ENCODE data around the gene PIGU.

PIGU gene

DNA sequence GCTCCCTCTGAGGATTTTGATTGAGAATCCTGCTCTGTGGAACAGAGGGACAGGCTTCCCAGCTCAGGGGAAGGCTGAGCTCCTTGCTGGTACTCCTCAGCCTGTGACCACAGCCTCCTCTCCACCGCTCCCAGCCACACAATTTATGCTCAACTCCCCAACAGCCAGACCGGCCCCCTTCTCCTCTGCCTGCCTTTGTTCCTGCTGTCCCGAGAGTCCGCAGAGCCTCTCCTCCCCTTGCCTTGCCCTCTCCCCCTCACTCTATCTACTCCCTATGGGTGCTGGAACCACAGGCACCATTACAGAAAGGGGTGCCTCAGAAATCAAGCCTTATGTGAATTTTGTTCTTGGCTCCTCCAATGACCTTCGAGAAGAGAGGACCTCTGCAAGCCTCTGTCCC lies 102.5 kb downstream of the PIGU start:
- Histone ChIP-seq H3K27ac (replicated peaks) (no peak overlapping the region), H3K4me3 (replicated peaks; ENCODE audit: insufficient read depth, low read length) (no peak overlapping the region)
- TF ChIP-seq POLR2AphosphoS5 (IDR thresholded peaks at IDR 0.05; ENCODE audit: low read depth) = no peak
- TF ChIP-seq SPI1 (IDR thresholded peaks at IDR 0.05; ENCODE audit: borderline replicate concordance, low read depth) = no peak
- TF ChIP-seq GABPA (IDR thresholded peaks at IDR 0.05; ENCODE audit: low read depth) = no peak
- TF ChIP-seq, protein P1, sequence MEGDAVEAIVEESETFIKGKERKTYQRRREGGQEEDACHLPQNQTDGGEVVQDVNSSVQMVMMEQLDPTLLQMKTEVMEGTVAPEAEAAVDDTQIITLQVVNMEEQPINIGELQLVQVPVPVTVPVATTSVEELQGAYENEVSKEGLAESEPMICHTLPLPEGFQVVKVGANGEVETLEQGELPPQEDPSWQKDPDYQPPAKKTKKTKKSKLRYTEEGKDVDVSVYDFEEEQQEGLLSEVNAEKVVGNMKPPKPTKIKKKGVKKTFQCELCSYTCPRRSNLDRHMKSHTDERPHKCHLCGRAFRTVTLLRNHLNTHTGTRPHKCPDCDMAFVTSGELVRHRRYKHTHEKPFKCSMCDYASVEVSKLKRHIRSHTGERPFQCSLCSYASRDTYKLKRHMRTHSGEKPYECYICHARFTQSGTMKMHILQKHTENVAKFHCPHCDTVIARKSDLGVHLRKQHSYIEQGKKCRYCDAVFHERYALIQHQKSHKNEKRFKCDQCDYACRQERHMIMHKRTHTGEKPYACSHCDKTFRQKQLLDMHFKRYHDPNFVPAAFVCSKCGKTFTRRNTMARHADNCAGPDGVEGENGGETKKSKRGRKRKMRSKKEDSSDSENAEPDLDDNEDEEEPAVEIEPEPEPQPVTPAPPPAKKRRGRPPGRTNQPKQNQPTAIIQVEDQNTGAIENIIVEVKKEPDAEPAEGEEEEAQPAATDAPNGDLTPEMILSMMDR (IDR thresholded peaks at IDR 0.05; ENCODE audit: insufficient read depth, low read length) = no peak
- TF ChIP-seq, protein P2, sequence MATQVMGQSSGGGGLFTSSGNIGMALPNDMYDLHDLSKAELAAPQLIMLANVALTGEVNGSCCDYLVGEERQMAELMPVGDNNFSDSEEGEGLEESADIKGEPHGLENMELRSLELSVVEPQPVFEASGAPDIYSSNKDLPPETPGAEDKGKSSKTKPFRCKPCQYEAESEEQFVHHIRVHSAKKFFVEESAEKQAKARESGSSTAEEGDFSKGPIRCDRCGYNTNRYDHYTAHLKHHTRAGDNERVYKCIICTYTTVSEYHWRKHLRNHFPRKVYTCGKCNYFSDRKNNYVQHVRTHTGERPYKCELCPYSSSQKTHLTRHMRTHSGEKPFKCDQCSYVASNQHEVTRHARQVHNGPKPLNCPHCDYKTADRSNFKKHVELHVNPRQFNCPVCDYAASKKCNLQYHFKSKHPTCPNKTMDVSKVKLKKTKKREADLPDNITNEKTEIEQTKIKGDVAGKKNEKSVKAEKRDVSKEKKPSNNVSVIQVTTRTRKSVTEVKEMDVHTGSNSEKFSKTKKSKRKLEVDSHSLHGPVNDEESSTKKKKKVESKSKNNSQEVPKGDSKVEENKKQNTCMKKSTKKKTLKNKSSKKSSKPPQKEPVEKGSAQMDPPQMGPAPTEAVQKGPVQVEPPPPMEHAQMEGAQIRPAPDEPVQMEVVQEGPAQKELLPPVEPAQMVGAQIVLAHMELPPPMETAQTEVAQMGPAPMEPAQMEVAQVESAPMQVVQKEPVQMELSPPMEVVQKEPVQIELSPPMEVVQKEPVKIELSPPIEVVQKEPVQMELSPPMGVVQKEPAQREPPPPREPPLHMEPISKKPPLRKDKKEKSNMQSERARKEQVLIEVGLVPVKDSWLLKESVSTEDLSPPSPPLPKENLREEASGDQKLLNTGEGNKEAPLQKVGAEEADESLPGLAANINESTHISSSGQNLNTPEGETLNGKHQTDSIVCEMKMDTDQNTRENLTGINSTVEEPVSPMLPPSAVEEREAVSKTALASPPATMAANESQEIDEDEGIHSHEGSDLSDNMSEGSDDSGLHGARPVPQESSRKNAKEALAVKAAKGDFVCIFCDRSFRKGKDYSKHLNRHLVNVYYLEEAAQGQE (IDR thresholded peaks at IDR 0.05; ENCODE audit: insufficient replicate concordance, low read depth) = no peak

DNA sequence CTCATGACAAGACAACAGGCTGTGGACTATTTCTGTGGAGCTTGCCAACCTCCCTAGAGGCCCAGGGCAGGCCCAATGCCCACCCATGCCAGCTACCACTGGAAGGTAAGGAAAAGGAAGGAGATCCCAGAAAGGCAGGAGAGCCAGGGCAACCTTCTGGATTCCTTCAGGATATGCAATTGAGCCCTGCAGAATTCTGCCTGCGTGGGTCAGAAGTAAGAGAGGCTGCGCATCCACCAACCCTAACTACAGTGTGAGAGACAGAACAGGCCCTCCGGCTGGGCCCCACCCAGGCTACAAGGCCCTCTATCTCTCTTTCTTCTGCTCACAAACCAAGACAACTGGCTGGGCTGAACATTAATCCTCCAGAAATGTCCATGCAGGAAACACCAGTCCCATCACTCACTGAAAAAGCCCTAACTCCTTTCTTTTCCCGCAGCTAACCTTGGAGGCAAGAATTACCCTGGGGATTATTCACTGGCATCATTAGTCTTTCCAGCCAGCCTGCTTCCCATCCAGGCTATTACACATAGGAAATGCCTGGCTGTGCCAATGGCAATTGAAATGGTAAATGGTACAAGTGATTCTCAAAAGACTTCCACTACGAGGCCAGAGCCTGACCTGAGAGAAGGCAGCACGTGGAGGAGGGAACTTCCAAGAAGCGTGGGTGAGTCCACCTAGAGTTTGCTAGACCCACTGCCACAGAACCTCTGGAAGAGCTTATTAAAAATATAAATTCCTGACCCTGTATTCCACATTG lies 103.2 kb downstream of the PIGU start:
- no peak overlapping the region for H3K4me3 ChIP-seq (replicated peaks; ENCODE audit: insufficient read depth, low read length)
- no peak for DNase-seq (ENCODE audit: low read depth in 1 of 2, low spot score in 1 of 2)
- no peak overlapping the region for H3K27ac ChIP-seq (replicated peaks)
- no peaks in the 10 kb centered on the region for H3K27me3 ChIP-seq (ENCODE audit: insufficient read depth, poor library complexity, severe bottlenecking)
- TF ChIP-seq GABPA (IDR thresholded peaks at IDR 0.05; ENCODE audit: low read depth) = no peak
- TF ChIP-seq, protein P1 (IDR thresholded peaks at IDR 0.05; ENCODE audit: insufficient read depth, low read length) = no peak
- TF ChIP-seq POLR2AphosphoS5 (IDR thresholded peaks at IDR 0.05; ENCODE audit: low read depth) = no peak
- TF ChIP-seq, protein P2 (IDR thresholded peaks at IDR 0.05; ENCODE audit: insufficient replicate concordance, low read depth) = no peak
- no peak for TF ChIP-seq SPI1 (IDR thresholded peaks at IDR 0.05; ENCODE audit: borderline replicate concordance, low read depth)

More for the DNA sequence above, 102.5 kb downstream of the PIGU start:
- DNase-seq (ENCODE audit: low read depth in 1 of 2, low spot score in 1 of 2) = no peak
- H3K27me3 ChIP-seq (ENCODE audit: insufficient read depth, poor library complexity, severe bottlenecking) = no peaks in the 10 kb centered on the region

DNA sequence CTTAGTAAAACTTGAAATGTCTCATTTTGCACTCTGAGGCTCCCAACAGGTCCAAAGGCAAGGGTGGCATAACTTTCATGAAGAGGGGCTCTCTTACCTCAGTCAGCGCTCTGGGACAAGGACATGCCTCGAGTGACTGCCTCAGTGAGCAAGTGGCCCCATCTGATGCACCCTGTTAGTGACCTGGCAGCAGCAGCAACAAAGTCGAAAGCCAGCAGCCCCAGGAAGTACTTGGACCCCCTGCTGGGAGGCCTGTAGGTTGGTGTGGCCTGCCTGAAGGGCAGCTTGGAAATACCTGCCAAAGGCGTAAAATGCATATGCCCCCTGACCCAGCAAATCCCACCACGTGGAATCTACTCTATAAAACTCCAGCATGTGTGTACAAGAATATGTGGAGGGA lies 105.1 kb downstream of the PIGU start:
- Histone ChIP-seq H3K4me3 (replicated peaks; ENCODE audit: insufficient read depth, low read length) (no peak overlapping the region), H3K27ac (replicated peaks) (no peak overlapping the region), H3K27me3 (ENCODE audit: insufficient read depth, poor library complexity, severe bottlenecking) (no peaks in the 10 kb centered on the region)
- DNase-seq (ENCODE audit: low read depth in 1 of 2, low spot score in 1 of 2) = no peak
- no peak for TF ChIP-seq SPI1 (IDR thresholded peaks at IDR 0.05; ENCODE audit: borderline replicate concordance, low read depth)
- TF ChIP-seq, protein P2 (IDR thresholded peaks at IDR 0.05; ENCODE audit: insufficient replicate concordance, low read depth) = no peak
- TF ChIP-seq GABPA (IDR thresholded peaks at IDR 0.05; ENCODE audit: low read depth) = no peak
- TF ChIP-seq, protein P1 (IDR thresholded peaks at IDR 0.05; ENCODE audit: insufficient read depth, low read length) = no peak
- no peak for TF ChIP-seq POLR2AphosphoS5 (IDR thresholded peaks at IDR 0.05; ENCODE audit: low read depth)

Data from HL-60 (cell line).